H1 (cell line): ENCODE data around the gene TCEANC. TPM values are rescaled to one million over a fixed set of nuclear protein-coding genes. Genes with fewer than 3 reads are reported as not detected.

Source experiments
- CTCF ChIA-PET: fragments of 300-600 bp; sonication (Branson Sonifier 250); formaldehyde crosslinking; loops from one replicate; lab custom pipeline; 2021; ENCODE audit not compliant: partially characterized antibody; lab: Charles Lee
- POLR2A ChIA-PET: fragments of 300-600 bp; sonication (Branson Sonifier 250); formaldehyde crosslinking; loops from one replicate; lab custom pipeline; 2021; ENCODE audit warnings: inconsistent platforms; ENCODE audit not compliant: partially characterized antibody; lab: Charles Lee
- DNase-seq, 2 experiments: peaks; one replicate each; pipeline versions ENCODE4 v3.0.0 to v3.0.0-alpha.2; 2010 to 2022; ENCODE audit warnings: low spot score in 2 of 2, low read depth in 1 of 2, mixed read lengths in 1 of 2
- FAIRE-seq: peaks from 2 replicates; lab custom pipeline; 2011; peaks lifted over from hg19 to GRCh38; lab: Jason Lieb, UNC
- H2AFZ ChIP-seq: 2 replicates; pipeline ENCODE4 v1.8.1; 2012; ENCODE audit warnings: low read length, inconsistent platforms
- H2AK5ac ChIP-seq: 2 replicates; pipeline ENCODE4 v1.6.1; 2013; ENCODE audit warnings: low read depth, low read length
- H2BK120ac ChIP-seq: replicated peaks from 2 replicates; pipeline ENCODE3; 2013; ENCODE audit warnings: low read depth, low read length, inconsistent platforms
- H2BK12ac ChIP-seq: 2 replicates; pipeline ENCODE4 v1.6.1; 2013; ENCODE audit warnings: low read depth, low read length
- H2BK15ac ChIP-seq: 2 replicates; pipeline ENCODE4 v1.6.1; 2013; ENCODE audit warnings: low read length
- H2BK20ac ChIP-seq: 2 replicates; pipeline ENCODE4 v1.6.1; 2013; ENCODE audit warnings: low read length
- H2BK5ac ChIP-seq: 2 replicates; pipeline ENCODE4 v1.6.1; 2013; ENCODE audit warnings: low read depth, low read length
- H3K14ac ChIP-seq: 2 replicates; pipeline ENCODE4 v1.6.1; 2013; ENCODE audit warnings: inconsistent platforms; ENCODE audit not compliant: insufficient read length
- H3K18ac ChIP-seq: 2 replicates; pipeline ENCODE4 v1.6.1; 2013; ENCODE audit warnings: low read length; ENCODE audit errors: extremely low read depth
- H3K23ac ChIP-seq: 2 replicates; pipeline ENCODE4 v1.6.1; 2013; ENCODE audit warnings: inconsistent platforms; ENCODE audit not compliant: insufficient read length
- H3K23me2 ChIP-seq: 2 replicates; pipeline ENCODE4 v1.6.1; 2013; ENCODE audit warnings: low read depth, low read length
- H3K27ac ChIP-seq: 2 replicates; pipeline ENCODE4 v1.6.1; 2011; ENCODE audit warnings: low read depth, low read length, inconsistent platforms
- H3K27me3 ChIP-seq, 4 experiments: replicated peaks in 1 of 4; 1 replicate in 1 of 4; 2 replicates in 3 of 4; pipeline versions ENCODE4 v1.6.1 to v1.8.1; 2011 to 2013; ENCODE audit warnings: low read length in 3 of 4, mild to moderate bottlenecking in 3 of 4, inconsistent platforms in 2 of 4, mixed read lengths in 2 of 4, moderate library complexity in 1 of 4; ENCODE audit not compliant: control insufficient read depth in 3 of 4, insufficient read depth in 3 of 4; ENCODE audit errors: extremely low read depth in 1 of 4
- H3K36me3 ChIP-seq, 4 experiments: 2 replicates each; pipeline versions ENCODE4 v1.6.1 to v1.8.1; 2011 to 2013; ENCODE audit warnings: mild to moderate bottlenecking in 4 of 4, low read length in 3 of 4, moderate library complexity in 2 of 4, control low read depth in 1 of 4, inconsistent platforms in 1 of 4; ENCODE audit not compliant: insufficient read depth in 4 of 4, control insufficient read depth in 2 of 4
- H3K4ac ChIP-seq: replicated peaks from 2 replicates; pipeline ENCODE3; 2013; ENCODE audit warnings: low read length, low read depth, mixed read lengths, inconsistent platforms; ENCODE audit not compliant: insufficient read length
- H3K4me1 ChIP-seq, 4 experiments: replicated peaks in 1 of 4; 1 replicate in 1 of 4; 2 replicates in 3 of 4; pipeline versions ENCODE4 v1.6.1 to v1.8.1; 2011 to 2013; ENCODE audit warnings: low read length in 3 of 4, inconsistent platforms in 2 of 4, mixed read lengths in 1 of 4; ENCODE audit not compliant: insufficient read depth in 4 of 4, control insufficient read depth in 3 of 4
- H3K4me2 ChIP-seq, 2 experiments: 2 replicates each; pipeline versions ENCODE4 v1.6.1 to v1.8.1; 2011 to 2013; ENCODE audit warnings: low read depth in 2 of 2, low read length in 2 of 2, control low read depth in 1 of 2, inconsistent platforms in 1 of 2, mild to moderate bottlenecking in 1 of 2; ENCODE audit not compliant: insufficient read depth in 1 of 2
- H3K4me3 ChIP-seq, 4 experiments: fragments of 200-600, 300-600 bp in 1 of 4; sonication (generic), shearing (Covaris generic), sonication (Bioruptor Twin) in 1 of 4; 2 replicates each; pipeline versions ENCODE4 v1.5.1 to v1.8.1; 2011 to 2016; ENCODE audit warnings: low read length in 4 of 4, low read depth in 3 of 4, control low read depth in 2 of 4, inconsistent platforms in 2 of 4, mild to moderate bottlenecking in 2 of 4, mixed read lengths in 1 of 4, moderate library complexity in 1 of 4; ENCODE audit not compliant: insufficient read depth in 2 of 4; ENCODE audit errors: extremely low read depth in 1 of 4
- H3K56ac ChIP-seq: replicated peaks from 2 replicates; pipeline ENCODE3; 2013; ENCODE audit warnings: low read depth, mild to moderate bottlenecking, mixed read lengths, low read length, inconsistent platforms; ENCODE audit not compliant: insufficient read length
- H3K79me1 ChIP-seq: 2 replicates; pipeline ENCODE4 v1.6.1; 2013; ENCODE audit warnings: low read depth, low read length, control low read depth
- H3K79me2 ChIP-seq, 2 experiments: 2 replicates each; pipeline versions ENCODE4 v1.6.1 to v1.8.1; 2012 to 2013; ENCODE audit warnings: low read length in 2 of 2, mild to moderate bottlenecking in 2 of 2, inconsistent platforms in 1 of 2; ENCODE audit not compliant: insufficient read depth in 2 of 2, control insufficient read depth in 1 of 2
- H3K9ac ChIP-seq, 4 experiments: replicated peaks in 1 of 4; 1 replicate in 1 of 4; 2 replicates in 3 of 4; pipeline versions ENCODE4 v1.6.1 to v1.8.1; 2011 to 2013; ENCODE audit warnings: low read depth in 3 of 4, low read length in 3 of 4, control low read depth in 2 of 4, mild to moderate bottlenecking in 2 of 4, moderate library complexity in 2 of 4, inconsistent platforms in 1 of 4; ENCODE audit errors: extremely low read depth in 1 of 4
- H3K9me3 ChIP-seq, 2 experiments: 2 replicates each; pipeline versions ENCODE4 v1.6.1 to v1.8.1; 2012 to 2013; ENCODE audit warnings: mild to moderate bottlenecking in 2 of 2, moderate library complexity in 2 of 2, control low read depth in 1 of 2, inconsistent platforms in 1 of 2, low read depth in 1 of 2, low read length in 1 of 2, mixed read lengths in 1 of 2; ENCODE audit not compliant: insufficient read depth in 2 of 2
- H4K20me1 ChIP-seq, 2 experiments: replicated peaks in 1 of 2; 2 replicates each; pipeline versions ENCODE3 to v1.8.1; 2011 to 2013; ENCODE audit warnings: inconsistent platforms in 2 of 2, low read length in 2 of 2, mild to moderate bottlenecking in 1 of 2; ENCODE audit not compliant: insufficient read depth in 2 of 2, control insufficient read depth in 1 of 2
- H4K5ac ChIP-seq: 2 replicates; pipeline ENCODE4 v1.6.1; 2013; ENCODE audit warnings: low read length, low read depth, mixed read lengths, inconsistent platforms; ENCODE audit not compliant: insufficient read length
- H4K8ac ChIP-seq: 2 replicates; pipeline ENCODE4 v1.8.0; 2013; ENCODE audit warnings: mild to moderate bottlenecking, moderate library complexity, low read length, inconsistent platforms; ENCODE audit not compliant: insufficient read depth; ENCODE audit errors: extremely low read depth
- H4K91ac ChIP-seq: replicated peaks from 2 replicates; pipeline ENCODE3; 2013; ENCODE audit warnings: low read length, mixed read lengths, inconsistent platforms; ENCODE audit not compliant: insufficient read length
- CTCF ChIP-seq, 3 experiments: IDR thresholded peaks; 1 replicate in 2 of 3; 2 replicates in 1 of 3; pipeline versions ENCODE4 v1.5.1 to v1.6.1; 2011; ENCODE audit warnings: low read length in 3 of 3, mild to moderate bottlenecking in 3 of 3, inconsistent platforms in 2 of 3, low read depth in 1 of 3, moderate library complexity in 1 of 3; ENCODE audit not compliant: insufficient read depth in 1 of 3; ENCODE audit errors: control extremely low read depth in 1 of 3
- PHF8 ChIP-seq: fragments of 200-600 bp; sonication (generic); conservative IDR thresholded peaks from 2 replicates; pipeline ENCODE4 v1.7.1; 2012; ENCODE audit warnings: low read depth, mild to moderate bottlenecking, inconsistent platforms, low read length, moderate library complexity
- POLR2A ChIP-seq, 2 experiments: IDR thresholded peaks; 1 replicate in 1 of 2; 2 replicates in 1 of 2; pipeline ENCODE4 v1.6.1; 2011; ENCODE audit warnings: low read depth in 2 of 2, low read length in 2 of 2, mild to moderate bottlenecking in 2 of 2; ENCODE audit errors: control extremely low read depth in 1 of 2
- RNF2 ChIP-seq: fragments of 200-900, 300-1000 bp; sonication (generic); IDR thresholded peaks from 2 replicates; pipeline ENCODE4 v1.7.1; 2016; ENCODE audit warnings: borderline replicate concordance, low read depth, mild to moderate bottlenecking, antibody characterized with exemption, low read length; ENCODE audit not compliant: poor library complexity, severe bottlenecking; ENCODE audit errors: missing control alignments
- SIN3A ChIP-seq, 2 experiments: IDR thresholded peaks in 1 of 2; conservative IDR thresholded peaks in 1 of 2; 2 replicates each; pipeline ENCODE4 v1.6.1; 2011 to 2012; ENCODE audit warnings: low read length in 2 of 2, improper control_type of control experiment in 1 of 2, low read depth in 1 of 2, mild to moderate bottlenecking in 1 of 2
- SP2 ChIP-seq: IDR thresholded peaks from 2 replicates; pipeline ENCODE4 v1.6.1; 2012; ENCODE audit warnings: mild to moderate bottlenecking, low read length, inconsistent platforms
- SRF ChIP-seq: IDR thresholded peaks from 2 replicates; pipeline ENCODE4 v1.6.1; 2011; ENCODE audit warnings: mild to moderate bottlenecking, low read depth, low read length, moderate library complexity
- TEAD4 ChIP-seq: IDR thresholded peaks from 2 replicates; pipeline ENCODE4 v1.6.1; 2012; ENCODE audit warnings: low read depth, low read length, inconsistent platforms, mixed read lengths
- ZNF274 ChIP-seq: IDR thresholded peaks from 2 replicates; pipeline ENCODE4 v1.7.0; 2012; ENCODE audit warnings: low read length, borderline replicate concordance; ENCODE audit errors: extremely low read depth
- WGBS, 2 experiments: shearing (Covaris generic) in 1 of 2; methylation state at CpG; one replicate each; pipeline versions ENCODE4 v1.1.6 to v1.1.7; 2013 to 2015; ENCODE audit warnings: low lambda C conversion rate in 2 of 2, mixed read lengths in 2 of 2, inconsistent platforms in 1 of 2, low coverage in 1 of 2, missing lambda C conversion rate in 1 of 2; ENCODE audit not compliant: insufficient replicate concordance in 2 of 2, insufficient coverage in 1 of 2, insufficient read length in 1 of 2; ENCODE audit errors: extremely low coverage in 1 of 2, missing lambda C conversion rate in 1 of 2; 5-methylcytosine and 5-hydroxymethylcytosine counted together
- polyA plus RNA-seq, 7 experiments: library from polyadenylated mRNA; depleted of rRNA in 3 of 7; stranded (reverse) in 5 of 7; unstranded in 2 of 7; fragments of >200 nt in 5 of 7; fragments of 200-250 nt in 2 of 7; gene quantifications; 1 replicate in 5 of 7; 2 replicates in 1 of 7; 4 replicates in 1 of 7; pipeline versions ENCODE4 v1.2.1 to v1.2.3, GENCODE V29; 2011 to 2013; ENCODE audit warnings: missing spikeins in 2 of 7, mixed read lengths in 2 of 7
- total RNA-seq: library from RNA; stranded (reverse); fragmentation: NEBNext Ultra II Directional; extraction: Animal tissue kit (Norgen Biotek cat#: 25700); gene quantifications from 2 replicates; pipeline ENCODE4 v1.2.1, GENCODE V29; 2021

TCEANC gene
- total and polyA plus RNA-seq, 2 of the 8 experiments (the other 6 are each of a cell fraction or from before 2014, with no cell fraction given), result 0.88 to 2.0 TPM

- Histone ChIP-seq H2BK12ac (no peak overlapping the region), H4K8ac (no peak overlapping the region), H3K23ac (no peak overlapping the region), H4K20me1 (no peaks in the 10 kb centered on the region), H2BK120ac (no peak overlapping the region), H4K5ac (no peak overlapping the region), H3K4me3 (no peak overlapping the region), H3K27me3 (peaks cover 0 to 2% (median 0%) of the 10 kb centered on the region in 4 experiments; a peak in 2 of 7 replicates), H3K9ac (no peak overlapping the region), H3K18ac (no peak overlapping the region), H2AFZ (no peak overlapping the region), H3K14ac (no peak overlapping the region), H4K91ac (no peak overlapping the region), H3K4me1 (no peaks in the 10 kb centered on the region), H2BK20ac (no peak overlapping the region), H2AK5ac (no peak overlapping the region), H3K79me1 (no peaks in the 10 kb centered on the region), H2BK15ac (no peak overlapping the region), H2BK5ac (no peak overlapping the region), H3K23me2 (0 out of 2 replicates have a peak, but pooled peaks cover 1% of the 10 kb centered on the region), H3K4me2 (no peak overlapping the region), H3K56ac (no peak overlapping the region), H3K4ac (no peak overlapping the region), H3K79me2 (peaks cover 0 to under 1% of the 10 kb centered on the region in 2 experiments; a peak in 1 of 4 replicates), H3K27ac (no peak overlapping the region), H3K36me3 (no peaks in the 10 kb centered on the region), H3K9me3 (no peaks in the 10 kb centered on the region)
- no peak for TF ChIP-seq SIN3A (conservative IDR thresholded peaks at IDR 0.05 in 1 of 2, IDR thresholded peaks at IDR 0.05 in 1 of 2; ENCODE audit: low read depth in 1 of 2, low read length in 2 of 2)
- TF ChIP-seq SP2, result no peak
- no peak for TF ChIP-seq RNF2
- TF ChIP-seq PHF8, result no peak
- no peak for TF ChIP-seq TEAD4
- no peak for TF ChIP-seq SRF
- no peak for TF ChIP-seq ZNF274
- TF ChIP-seq CTCF (IDR thresholded peaks at IDR 0.05; ENCODE audit: control extremely low read depth in 1 of 3, insufficient read depth in 1 of 3, low read depth in 1 of 3, low read length in 3 of 3), result no peak
- no peak for TF ChIP-seq POLR2A (IDR thresholded peaks at IDR 0.05; ENCODE audit: control extremely low read depth in 1 of 2, low read depth in 2 of 2, low read length in 2 of 2)
- WGBS, 2 experiments, result 96% methylated on average over 4 of the region's 4 CpGs; no CpG with 5 or more reads in 1 of the 2 experiments
- DNase-seq (no peak), FAIRE-seq (no peak)
- ChIA-PET POLR2A (no interaction called here), CTCF (no interaction called here)
Observed at GRCh38 chrX:13684361-13684760, 31.4 kb downstream of the TCEANC start.
